DND-41 (cell line): Measurements from ENCODE around the gene KMT5C.

Experiments used
- CTCF ChIP-seq: IDR thresholded peaks from 2 replicates; pipeline ENCODE4 v1.5.1; 2012; ENCODE audit warnings: borderline replicate concordance, low read length, moderate library complexity, mild to moderate bottlenecking; ENCODE audit not compliant: poor library complexity, severe bottlenecking; ENCODE audit errors: extremely low read depth
- EZH2 ChIP-seq: IDR thresholded peaks from 3 replicates; pipeline ENCODE4 v1.6.1; 2012; ENCODE audit warnings: borderline replicate concordance, low read depth, mild to moderate bottlenecking, moderate library complexity, low read length, inconsistent platforms; ENCODE audit not compliant: severe bottlenecking

- TF ChIP-seq EZH2 = no peak
- TF ChIP-seq CTCF = no peak
Measured at GRCh38 chr19:55324662-55325061, 15.0 kb upstream of the KMT5C start.
